ENCODE results near the gene NADSYN1.

NADSYN1 gene

GRCh38 chr11:71433648-71434450 is 19.2 kb upstream of the NADSYN1 start:
- peak; percentile 27 for DNase-seq (ENCODE audit: low read depth)

- no peak for DNase-seq (ENCODE audit: low read depth)
Observed at GRCh38 chr11:71434576-71435130, 18.4 kb upstream of the NADSYN1 start.

- DNase-seq (ENCODE audit: low read depth): no peak
Observed at GRCh38 chr11:71435278-71435951, 17.6 kb upstream of the NADSYN1 start.

- no peak for DNase-seq (ENCODE audit: low read depth)
Observed at GRCh38 chr11:71436861-71437260, 16.1 kb upstream of the NADSYN1 start.

- no peak for DNase-seq (ENCODE audit: low read depth)
Observed at GRCh38 chr11:71437399-71437798, 15.6 kb upstream of the NADSYN1 start.

- no peak for DNase-seq (ENCODE audit: low read depth)
Observed at GRCh38 chr11:71437879-71438278, 15.1 kb upstream of the NADSYN1 start.

GRCh38 chr11:71438650-71439049 is 14.4 kb upstream of the NADSYN1 start:
- DNase-seq (ENCODE audit: low read depth): no peak

GRCh38 chr11:71440021-71440755 is 12.8 kb upstream of the NADSYN1 start:
- no peak for DNase-seq (ENCODE audit: low read depth)

GRCh38 chr11:71441251-71441650 is 11.8 kb upstream of the NADSYN1 start:
- DNase-seq (ENCODE audit: low read depth): no peak

- DNase-seq (ENCODE audit: low read depth): no peak
Observed at GRCh38 chr11:71442123-71442522, 10.9 kb upstream of the NADSYN1 start.

- no peak for DNase-seq (ENCODE audit: low read depth)
Observed at GRCh38 chr11:71442880-71443279, 10.1 kb upstream of the NADSYN1 start.

- DNase-seq (ENCODE audit: low read depth): no peak
Observed at GRCh38 chr11:71443736-71444445, 9.1 kb upstream of the NADSYN1 start.

- no peak for DNase-seq (ENCODE audit: low read depth)
Observed at GRCh38 chr11:71444811-71445210, 8.2 kb upstream of the NADSYN1 start.

GRCh38 chr11:71446150-71446549 is 6.9 kb upstream of the NADSYN1 start:
- no peak for DNase-seq (ENCODE audit: low read depth)

- DNase-seq (ENCODE audit: low read depth): peak; percentile 86
Observed at GRCh38 chr11:71446942-71447688, 5.9 kb upstream of the NADSYN1 start.

- DNase-seq (ENCODE audit: low read depth): no peak
Observed at GRCh38 chr11:71447791-71448256, 5.2 kb upstream of the NADSYN1 start.

- peak; percentile 94 for DNase-seq (ENCODE audit: low read depth)
Observed at GRCh38 chr11:71448257-71449171, 4.5 kb upstream of the NADSYN1 start, which contains the start of gene DHCR7. DHCR7 (minus strand) TSS chr11:71448393; CDS start chr11:71444952, 3,441 bp downstream.

GRCh38 chr11:71449596-71449995 is 3.4 kb upstream of the NADSYN1 start:
- DNase-seq (ENCODE audit: low read depth): no peak

GRCh38 chr11:71450507-71450906 is 2.5 kb upstream of the NADSYN1 start:
- no peak for DNase-seq (ENCODE audit: low read depth)

- DNase-seq (ENCODE audit: low read depth): no peak
Observed at GRCh38 chr11:71450939-71451338, 2.1 kb upstream of the NADSYN1 start.

Measured in fibroblast of gingiva (primary cell).